SK-N-DZ (cell line): ENCODE data around the gene GDF2.

ENCODE experiments used
- DNase-seq: peaks from one replicate; pipeline ENCODE4 v3.0.0-alpha.2; 2015; ENCODE audit warnings: low spot score

Gene GDF2

GRCh38 chr10:47291682-47292081, 30.6 kb upstream of the GDF2 start:
- no peak for DNase-seq

DNA sequence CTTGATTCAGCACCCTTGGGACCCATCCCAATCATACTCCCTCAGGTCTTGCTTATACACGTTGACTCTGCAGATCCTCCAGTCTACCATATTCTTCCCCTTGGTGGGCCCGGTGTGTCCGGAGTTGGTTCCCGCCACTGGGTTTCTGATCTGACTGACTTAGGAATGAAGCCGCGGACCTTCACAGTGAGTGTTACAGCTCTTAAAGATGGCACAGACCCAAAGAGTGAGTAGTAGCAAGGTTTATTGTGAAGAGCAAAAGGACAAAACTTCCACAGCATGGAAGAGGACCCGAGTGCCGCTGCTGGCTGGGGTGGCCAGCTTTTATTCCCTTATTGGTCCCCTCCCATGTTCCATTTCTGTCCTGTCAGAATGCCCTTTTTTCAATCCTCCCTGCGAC, 28.2 kb upstream of the GDF2 start:
- DNase-seq = no peak

GRCh38 chr10:47294501-47294900, 27.8 kb upstream of the GDF2 start:
- no peak for DNase-seq

DNA sequence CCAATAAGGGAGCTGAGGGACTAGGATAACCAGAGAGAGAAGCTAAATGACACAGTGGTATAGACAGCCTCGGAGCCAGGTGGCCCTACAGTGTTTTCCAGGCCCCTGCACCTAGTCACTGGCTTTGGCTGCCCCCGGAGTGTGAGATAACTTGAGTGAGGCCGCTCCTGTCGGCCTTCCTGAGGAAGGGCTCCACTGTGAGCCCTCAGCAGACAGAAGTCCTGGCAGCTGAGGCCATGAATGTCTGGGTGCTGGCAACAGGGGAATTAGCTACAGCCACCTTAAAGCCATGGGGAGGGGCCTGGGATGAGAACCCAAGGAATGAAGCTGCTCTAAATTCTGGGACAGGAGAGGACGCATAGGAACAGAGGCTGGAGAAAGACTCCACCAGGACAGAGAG, 26.8 kb upstream of the GDF2 start:
- no peak for DNase-seq

- DNase-seq = no peak
Measured at GRCh38 chr10:47296156-47296894, 25.9 kb upstream of the GDF2 start.

- no peak for DNase-seq
Measured at GRCh38 chr10:47296941-47297340, 25.3 kb upstream of the GDF2 start.

DNA sequence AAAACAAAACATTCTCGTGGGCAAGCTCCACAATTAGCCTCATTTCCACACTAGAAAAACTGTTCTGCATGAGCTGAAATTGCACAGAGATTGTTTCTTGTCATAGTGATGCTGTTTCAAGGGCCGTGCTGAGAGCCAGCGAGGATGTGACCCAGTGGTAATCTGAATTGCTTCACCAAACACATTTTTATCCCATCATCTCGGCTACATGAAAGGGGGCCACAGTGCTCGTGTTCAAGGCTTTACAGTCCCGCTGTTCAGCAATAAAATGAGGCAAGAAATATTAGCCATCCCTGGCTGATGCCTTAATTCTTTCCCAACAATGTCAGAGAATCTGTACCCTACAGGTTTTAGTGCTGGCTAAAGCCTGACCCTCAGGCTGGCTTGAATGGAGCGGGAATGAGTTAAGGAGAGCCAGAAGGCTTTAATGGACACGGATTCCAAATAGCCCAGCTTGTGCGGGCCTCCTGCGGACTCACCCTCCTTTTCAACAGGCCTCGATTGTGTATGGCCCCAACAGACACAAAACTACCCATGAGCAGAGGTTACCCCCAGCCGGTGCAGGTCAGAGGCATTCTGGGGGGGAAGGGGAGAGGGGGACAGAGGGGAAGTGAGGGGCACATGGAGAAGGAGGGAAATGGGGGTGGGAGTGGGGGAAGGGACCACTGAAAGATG, 24.3 kb upstream of the GDF2 start:
- DNase-seq = no peak

DNA sequence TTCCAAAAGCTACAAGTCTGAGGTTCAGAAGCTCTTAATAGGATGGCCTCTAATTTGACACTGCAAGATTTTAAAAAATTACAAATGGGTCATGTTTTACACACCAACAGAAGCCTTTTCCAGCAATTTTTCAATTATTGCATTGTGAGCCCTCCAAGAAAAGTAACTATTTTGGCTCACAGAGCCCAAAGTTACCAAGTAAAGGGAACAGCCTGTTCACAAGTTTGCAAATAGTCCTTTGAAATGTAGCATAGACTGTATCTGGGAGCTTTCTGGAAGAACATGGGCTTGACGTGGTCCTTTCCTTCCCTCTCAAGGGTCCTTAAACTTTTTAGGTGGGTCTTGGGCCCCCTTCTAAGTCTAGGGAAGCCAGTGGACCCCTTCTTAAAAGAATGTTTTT, 23.5 kb upstream of the GDF2 start:
- no peak for DNase-seq

- DNase-seq = no peak
Measured at GRCh38 chr10:47299611-47300428, 22.4 kb upstream of the GDF2 start, which contains the start of gene GDF10. Gene GDF10, plus strand, starts transcription at chr10:47300197. Its CDS starts 455 bp downstream, at chr10:47300652.

- DNase-seq = no peak
Measured at GRCh38 chr10:47300429-47300931, 21.8 kb upstream of the GDF2 start.

GRCh38 chr10:47301833-47302232, 20.4 kb upstream of the GDF2 start:
- DNase-seq = no peak

GRCh38 chr10:47303105-47303504, 19.1 kb upstream of the GDF2 start:
- DNase-seq = no peak

- no peak for DNase-seq
Measured at GRCh38 chr10:47303866-47304265, 18.4 kb upstream of the GDF2 start.

DNA sequence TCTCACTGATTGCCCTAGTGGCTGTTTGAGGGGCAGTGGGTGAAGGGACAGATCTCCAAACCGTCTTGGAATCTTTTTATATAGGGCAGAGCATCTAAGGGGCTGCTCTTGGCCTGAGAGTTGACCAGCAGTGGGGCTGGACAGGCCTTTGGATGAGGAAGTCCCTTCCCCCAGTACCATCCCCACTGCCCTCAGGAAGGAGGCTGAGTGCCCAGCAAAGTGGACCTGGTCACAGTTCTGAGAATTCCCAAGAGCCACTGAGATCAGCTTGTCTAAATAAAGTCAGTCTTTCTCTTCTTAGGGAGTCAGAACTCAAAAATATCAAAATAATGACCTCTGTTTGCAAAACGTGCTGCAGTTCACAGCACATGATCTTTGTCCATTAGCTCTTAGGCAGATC, 16.7 kb upstream of the GDF2 start:
- DNase-seq = no peak

DNA sequence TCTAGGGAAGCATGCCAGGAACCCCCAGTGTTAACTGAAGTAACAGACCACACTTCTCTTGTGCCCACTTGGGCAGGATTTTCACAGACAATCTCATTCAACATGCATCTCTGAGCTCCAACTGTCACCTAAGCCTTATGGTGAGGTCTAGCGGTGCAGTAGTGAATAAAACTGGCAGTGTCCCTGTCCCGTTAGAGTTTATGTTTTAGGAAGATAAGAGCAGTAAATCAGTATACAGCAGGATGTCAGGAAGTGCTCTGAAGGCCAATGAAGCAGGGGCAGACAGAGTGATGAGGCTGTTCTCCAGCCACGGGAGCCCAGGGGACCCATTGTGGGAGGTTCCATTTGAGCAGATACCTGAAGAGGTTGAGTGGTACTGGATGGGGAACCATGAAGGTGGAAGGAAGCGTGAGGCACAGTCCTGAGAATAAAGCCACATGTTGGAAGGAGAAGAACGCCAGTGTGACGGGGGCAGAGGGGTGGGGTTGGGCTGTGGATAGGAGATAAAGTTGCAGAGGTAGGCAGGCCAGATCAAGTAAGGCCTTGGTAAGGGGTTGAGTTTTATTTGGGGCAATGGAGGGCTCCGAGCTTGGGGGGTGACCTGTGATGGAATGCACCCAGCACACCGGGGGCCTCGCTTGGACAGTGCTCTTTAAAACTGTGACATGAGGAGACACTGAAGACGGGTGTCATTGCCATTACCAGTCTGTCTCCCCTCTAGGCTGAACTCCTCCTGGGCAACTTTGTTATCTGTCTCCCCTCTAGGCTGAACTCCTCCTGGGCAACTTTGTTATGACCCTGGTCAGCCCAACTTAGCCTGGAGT, 15.7 kb upstream of the GDF2 start:
- DNase-seq = no peak

- no peak for DNase-seq
Measured at GRCh38 chr10:47307381-47307780, 14.9 kb upstream of the GDF2 start.

DNA sequence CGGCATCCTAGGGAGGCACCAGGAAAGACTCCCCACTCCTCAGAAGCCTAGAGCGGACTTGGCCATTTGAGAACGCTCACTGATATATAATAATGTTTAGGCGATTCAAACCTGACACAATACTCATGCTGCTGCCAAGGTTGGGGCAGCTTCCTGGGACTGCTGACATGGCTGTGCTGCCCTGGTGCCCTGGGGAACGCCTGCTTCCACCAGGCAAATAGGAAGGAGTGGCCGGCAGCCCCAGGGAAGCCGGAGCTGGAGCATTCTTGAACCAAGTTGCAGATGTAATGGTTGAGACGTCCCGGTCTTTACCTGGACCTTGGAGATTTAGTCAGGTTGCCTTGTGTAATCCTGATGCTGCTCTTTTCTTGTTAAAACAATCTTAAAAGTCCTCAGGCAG, 13.5 kb upstream of the GDF2 start:
- no peak for DNase-seq

DNA sequence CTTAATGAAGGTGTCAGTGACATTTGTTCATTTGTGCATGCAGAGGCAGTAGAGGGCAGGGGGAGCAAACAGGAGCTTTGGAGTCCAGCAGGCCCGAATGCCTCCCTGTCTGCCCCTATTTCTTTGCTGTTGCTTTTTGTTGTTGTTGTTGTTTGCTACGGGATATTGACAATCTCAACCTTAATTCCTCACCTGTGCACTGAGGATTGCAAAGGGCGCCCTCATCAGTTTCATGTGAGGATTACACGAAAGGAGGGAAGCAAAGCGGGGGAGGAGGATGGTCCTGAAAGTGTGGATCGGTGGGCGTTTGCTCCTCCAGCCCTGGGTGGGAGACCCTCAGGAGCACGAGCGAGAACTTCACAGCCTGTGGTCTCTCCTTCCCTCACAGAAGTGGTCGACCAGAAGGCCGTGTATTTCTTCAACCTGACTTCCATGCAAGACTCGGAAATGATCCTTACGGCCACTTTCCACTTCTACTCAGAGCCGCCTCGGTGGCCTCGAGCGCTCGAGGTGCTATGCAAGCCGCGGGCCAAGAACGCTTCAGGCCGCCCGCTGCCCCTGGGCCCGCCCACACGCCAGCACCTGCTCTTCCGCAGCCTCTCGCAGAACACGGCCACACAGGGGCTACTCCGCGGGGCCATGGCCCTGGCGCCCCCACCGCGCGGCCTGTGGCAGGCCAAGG, 12.7 kb upstream of the GDF2 start:
- no peak for DNase-seq

GRCh38 chr10:47310090-47310505, 12.2 kb upstream of the GDF2 start:
- no peak for DNase-seq

GRCh38 chr10:47311193-47311931, 10.9 kb upstream of the GDF2 start:
- DNase-seq = no peak
